Heart left ventricle (tissue), 16 donors: ENCODE data around the gene MTX3. TPM values are rescaled to one million over a fixed set of nuclear protein-coding genes. Genes with fewer than 3 reads are reported as not detected.

Experiments used
- ATAC-seq, 4 donors: fragments of 200-7000 bp; cut with Tn5 transposase; one replicate each; pipeline ENCODE4 v1.9.1; 2020 to 2022; ENCODE audit warnings: moderate library complexity in 4 of 4, mild to moderate bottlenecking in 3 of 4, moderate number of reproducible peaks in 1 of 4
- DNase-seq, 5 donors: peaks; one replicate each; pipeline ENCODE4 v3.0.0-alpha.2; 2020
- H3K27ac ChIP-seq, 12 donors: fragments of 200-600 bp; sonication (generic) in 4 of 12; one replicate each; pipeline versions ENCODE4 v1.5.0 to v1.8.0; 2016 to 2022; ENCODE audit warnings: mild to moderate bottlenecking in 2 of 12
- H3K27me3 ChIP-seq, 9 donors: fragments of 200-600 bp; sonication (generic) in 2 of 9; one replicate each; pipeline versions ENCODE4 v1.5.1 to v1.8.0; 2016 to 2022; ENCODE audit warnings: mild to moderate bottlenecking in 3 of 9
- H3K36me3 ChIP-seq, 9 donors: fragments of 200-600 bp; sonication (generic) in 2 of 9; one replicate each; pipeline versions ENCODE4 v1.5.0 to v1.8.0; 2018 to 2022; ENCODE audit warnings: mild to moderate bottlenecking in 2 of 9
- H3K4me1 ChIP-seq, 12 donors: fragments of 200-600 bp; sonication (generic) in 4 of 12; one replicate each; pipeline versions ENCODE4 v1.5.0 to v1.8.0; 2016 to 2022; ENCODE audit warnings: mild to moderate bottlenecking in 3 of 12
- H3K4me3 ChIP-seq, 12 donors: fragments of 200-600 bp; sonication (generic) in 4 of 12; one replicate each; pipeline versions ENCODE4 v1.5.0 to v1.8.0; 2017 to 2022; ENCODE audit warnings: mild to moderate bottlenecking in 9 of 12, moderate library complexity in 4 of 12
- H3K9me3 ChIP-seq, 12 donors: fragments of 200-600 bp; sonication (generic) in 4 of 12; one replicate each; pipeline versions ENCODE4 v1.5.0 to v1.8.0; 2016 to 2022; ENCODE audit warnings: mild to moderate bottlenecking in 1 of 12
- CTCF ChIP-seq, 12 donors: fragments of 200-600 bp; sonication (generic) in 4 of 12; IDR thresholded peaks; one replicate each; pipeline versions ENCODE4 v1.5.0 to v1.8.0; 2018 to 2022; ENCODE audit warnings: antibody characterized with exemption in 12 of 12, mild to moderate bottlenecking in 5 of 12
- POLR2A ChIP-seq, 2 donors: fragments of 450-650 bp; IDR thresholded peaks; one replicate each; pipeline ENCODE4 v1.6.1; 2017; ENCODE audit warnings: antibody characterized with exemption in 2 of 2, mild to moderate bottlenecking in 2 of 2, moderate library complexity in 2 of 2
- WGBS, 4 donors: extraction: QIAGEN DNeasy Blood & Tissue Kit in 2 of 4; methylation state at CpG; one replicate each; pipeline versions ENCODE4 v1.1.5 to v1.1.7; 2013 to 2018; 5-methylcytosine and 5-hydroxymethylcytosine counted together
- intact Hi-C, 10 donors: fragments of 100-400 bp; cut with DNase I; formaldehyde crosslinking; loops; one replicate each; pipeline versions ENCODE4 v1.11.1 to v1.14.2; 2022
- polyA plus RNA-seq, 2 donors: library from polyadenylated mRNA; stranded (reverse); fragments of 200-250 nt; gene quantifications; one replicate each; pipeline ENCODE4 v1.2.3, GENCODE V29; 2013
- total RNA-seq, 9 donors: library from RNA; depleted of rRNA in 2 of 9; stranded (reverse); fragments of >200 nt in 2 of 9; fragmentation: NEBNext Ultra II Directional in 3 of 9; extraction: Animal tissue kit (Norgen Biotek cat#: 25700) in 3 of 9; gene quantifications; one replicate each; pipeline versions ENCODE4 v1.1.0 to v1.2.4, GENCODE V29; 2016 to 2023
- donor health status: ischemic (EF 13 %, LVEDD 7.1; RV severe dilation, severe dysfunction).
- donor health status: healthy with polysubstance abuse.
- donor health status: DM: no; HTN: yes; CAD: no.
- donor health status: DM: no; HTN: no; CAD: no.
- donor health status: ischemic (EF 25% LVEDD 6.9; RV normal size, moderate dysfunction).
- donor health status: ischemic (EF 25% LVEDD 5.7; RV mildly dilated, moderate dysfunction).
- donor health status: healthy.
- donor health status: DM: yes; HTN: yes; CAD: no.
- donor health status: ischemic (EF 35%, LVEDD 5.7; RV mildly dilated, moderate dysfunction).
- donor health status: nonischemic (EF 11% LVEDD 7.7; RV severe dilation, severe dysfunction).
- donor health status: DM: yes; HTN: yes; CAD: no.
- donor health status: PGD.
- donor health status: ischemic (EF 29% LVEDD 5.4; RV normal size, mild dysfunction).
- donor health status: nonischemic (EF 23%, LVEDD 6.1; RV moderate dilation, normal function).

MTX3 gene
- total and polyA plus RNA-seq, 11 donors = 4.2 to 14.4 (median 11.8) TPM

DNA sequence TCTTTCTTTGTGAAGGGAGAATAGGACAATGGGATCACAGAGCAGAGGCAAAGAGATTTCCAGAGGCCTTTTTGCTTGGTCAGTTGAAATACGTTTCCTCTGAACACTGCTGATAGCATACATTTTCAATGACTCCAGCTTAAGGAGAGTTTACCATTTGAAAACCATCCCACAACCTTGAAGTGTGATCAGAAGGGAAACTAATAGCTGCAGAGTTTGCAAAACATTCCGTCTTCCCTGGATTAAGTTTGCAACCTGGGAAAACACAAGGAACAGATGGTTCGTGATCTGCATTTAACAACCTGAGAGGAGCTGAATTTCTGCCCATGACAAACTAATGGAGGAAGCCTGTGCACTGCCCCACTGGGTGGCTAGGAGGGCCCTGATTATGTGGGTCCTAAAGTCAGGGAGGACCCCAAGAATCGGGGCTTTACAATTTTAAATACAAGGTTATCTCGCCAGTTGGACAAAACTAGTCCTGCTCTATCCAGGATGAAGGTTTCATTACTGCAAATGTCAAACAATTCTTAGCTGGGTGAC, 35.6 kb downstream of the MTX3 start:
- Histone ChIP-seq H3K27ac (no peak overlapping the region), H3K36me3 (no peaks in the 10 kb centered on the region), H3K27me3 (no peaks in the 10 kb centered on the region), H3K9me3 (no peaks in the 10 kb centered on the region), H3K4me3 (no peak overlapping the region), H3K4me1 (no peaks in the 10 kb centered on the region)
- ATAC-seq = no peak
- intact Hi-C loops = no loop called here
- no peak for TF ChIP-seq POLR2A (IDR thresholded peaks at IDR 0.05)
- no peak for TF ChIP-seq CTCF (IDR thresholded peaks at IDR 0.05)
- no peak for DNase-seq
- WGBS, 4 donors = 78 to 84% (median 83%) methylated on average over 5 of the region's 5 CpGs

GRCh38 chr5:79954620-79955019, 36.4 kb downstream of the MTX3 start:
- DNase-seq (no peak), ATAC-seq (no peak)
- H3K4me1 ChIP-seq = no peaks in the 10 kb centered on the region
- H3K36me3 ChIP-seq = no peaks in the 10 kb centered on the region
- no peaks in the 10 kb centered on the region for H3K9me3 ChIP-seq
- intact Hi-C loops = no loop called here
- TF ChIP-seq POLR2A (IDR thresholded peaks at IDR 0.05) = no peak
- TF ChIP-seq CTCF (IDR thresholded peaks at IDR 0.05) = no peak
- 85 to 89% (median 88%) methylated on average over 3 of the region's 3 CpGs for whole genome bisulfite sequencing, 4 donors
- H3K27ac ChIP-seq = no peak overlapping the region
- H3K4me3 ChIP-seq = no peak overlapping the region
- H3K27me3 ChIP-seq = no peaks in the 10 kb centered on the region

- Histone ChIP-seq H3K4me1 (peaks cover 0 to 5% (median 0%) of the 10 kb centered on the region in 12 donors), H3K4me3 (no peak overlapping the region), H3K9me3 (no peaks in the 10 kb centered on the region), H3K27me3 (no peaks in the 10 kb centered on the region), H3K36me3 (no peaks in the 10 kb centered on the region), H3K27ac (no peak overlapping the region)
- intact Hi-C loops = no loop called here
- TF ChIP-seq CTCF (IDR thresholded peaks at IDR 0.05) (no peak), POLR2A (IDR thresholded peaks at IDR 0.05) (no peak)
- ATAC-seq (peak; percentile 39 to 54 (median 52)), DNase-seq (no peak)
- WGBS, 4 donors = 62 to 73% (median 64%) methylated on average over 3 of the region's 3 CpGs
Observed at GRCh38 chr5:79947567-79947966, 43.5 kb downstream of the MTX3 start.

GRCh38 chr5:79938468-79938867, 52.6 kb downstream of the MTX3 start:
- Histone ChIP-seq H3K4me1 (peaks cover 0 to 12% (median 2%) of the 10 kb centered on the region in 12 donors), H3K27me3 (no peaks in the 10 kb centered on the region), H3K27ac (no peak overlapping the region), H3K4me3 (no peak overlapping the region), H3K36me3 (no peaks in the 10 kb centered on the region), H3K9me3 (no peaks in the 10 kb centered on the region)
- no peak for DNase-seq
- no peak for TF ChIP-seq POLR2A (IDR thresholded peaks at IDR 0.05)
- TF ChIP-seq CTCF (IDR thresholded peaks at IDR 0.05) = no peak
- WGBS, 4 donors = 81 to 96% (median 89%) methylated on average over 3 of the region's 3 CpGs
- no peak for ATAC-seq
- intact Hi-C loops = no loop called here
